H9 (cell line): Measurements from ENCODE around the gene TMEM91. TPM values are rescaled to one million over a fixed set of nuclear protein-coding genes. Genes with fewer than 3 reads are reported as not detected.

Source experiments
- DNase-seq: peaks from one replicate; pipeline ENCODE4 v3.0.0-alpha.2; 2017
- H2AFZ ChIP-seq: one replicate; pipeline ENCODE4 v1.6.1; 2013; ENCODE audit warnings: mild to moderate bottlenecking, low read length, control low read depth, moderate library complexity
- H2AK5ac ChIP-seq: 2 replicates; pipeline ENCODE4 v1.6.1; 2013; ENCODE audit warnings: low read length, control low read depth, mixed read lengths; ENCODE audit not compliant: insufficient read length
- H2BK120ac ChIP-seq: one replicate; pipeline ENCODE4 v1.6.1; 2013; ENCODE audit warnings: low read depth, mild to moderate bottlenecking, low read length, control low read depth, inconsistent platforms; ENCODE audit not compliant: poor library complexity, severe bottlenecking
- H2BK12ac ChIP-seq: 2 replicates; pipeline ENCODE4 v1.6.1; 2013; ENCODE audit warnings: low read length, control low read depth, mixed read lengths, low read depth; ENCODE audit not compliant: insufficient read length
- H2BK15ac ChIP-seq: 2 replicates; pipeline ENCODE4 v1.6.1; 2013; ENCODE audit warnings: low read depth, low read length, control low read depth
- H2BK20ac ChIP-seq: one replicate; pipeline ENCODE4 v1.6.1; 2013; ENCODE audit warnings: low read depth, mild to moderate bottlenecking, low read length, control low read depth, inconsistent platforms; ENCODE audit not compliant: poor library complexity, severe bottlenecking
- H2BK5ac ChIP-seq: 2 replicates; pipeline ENCODE4 v1.6.1; 2013; ENCODE audit warnings: low read length, control low read depth, mixed read lengths; ENCODE audit not compliant: insufficient read length
- H3K14ac ChIP-seq: 2 replicates; pipeline ENCODE4 v1.6.1; 2013; ENCODE audit warnings: low read length, control low read depth; ENCODE audit not compliant: insufficient read depth
- H3K18ac ChIP-seq: 2 replicates; pipeline ENCODE4 v1.6.1; 2013; ENCODE audit warnings: low read depth, mild to moderate bottlenecking, mixed read lengths, low read length, control low read depth; ENCODE audit not compliant: insufficient read length
- H3K23ac ChIP-seq: 2 replicates; pipeline ENCODE4 v1.6.1; 2013; ENCODE audit warnings: low read length, control low read depth, mixed read lengths, low read depth; ENCODE audit not compliant: insufficient read length
- H3K23me2 ChIP-seq: 2 replicates; pipeline ENCODE4 v1.6.1; 2013; ENCODE audit warnings: low read depth, mild to moderate bottlenecking, mixed read lengths, low read length, control low read depth; ENCODE audit not compliant: insufficient read length, poor library complexity, severe bottlenecking
- H3K27ac ChIP-seq: 2 replicates; pipeline ENCODE4 v1.5.1; 2013; ENCODE audit warnings: low read length, control low read depth, mixed read lengths, low read depth; ENCODE audit not compliant: insufficient read length
- H3K27me3 ChIP-seq: 2 replicates; pipeline ENCODE4 v1.6.1; 2013; ENCODE audit warnings: low read length, control low read depth, inconsistent platforms; ENCODE audit not compliant: insufficient read depth
- H3K4ac ChIP-seq: 2 replicates; pipeline ENCODE4 v1.6.1; 2013; ENCODE audit warnings: low read depth, mild to moderate bottlenecking, control low read depth, inconsistent platforms, low read length, moderate library complexity
- H3K4me1 ChIP-seq: 2 replicates; pipeline ENCODE4 v1.6.1; 2013; ENCODE audit warnings: low read length, control low read depth, inconsistent platforms; ENCODE audit not compliant: insufficient read depth
- H3K4me2 ChIP-seq: 2 replicates; pipeline ENCODE4 v1.6.1; 2013; ENCODE audit warnings: low read length, control low read depth, mixed read lengths; ENCODE audit not compliant: insufficient read length, insufficient read depth
- H3K56ac ChIP-seq: 2 replicates; pipeline ENCODE4 v1.6.1; 2013; ENCODE audit warnings: low read depth, mild to moderate bottlenecking, mixed read lengths, low read length, control low read depth; ENCODE audit not compliant: insufficient read length
- H3K79me1 ChIP-seq: 2 replicates; pipeline ENCODE4 v1.6.1; 2013; ENCODE audit warnings: low read depth, mild to moderate bottlenecking, moderate library complexity, low read length, control low read depth, inconsistent platforms; ENCODE audit not compliant: insufficient read depth, poor library complexity, severe bottlenecking
- H3K79me2 ChIP-seq: 2 replicates; pipeline ENCODE4 v1.6.1; 2013; ENCODE audit warnings: low read length, control low read depth, inconsistent platforms; ENCODE audit not compliant: insufficient read depth
- H3K9ac ChIP-seq: 2 replicates; pipeline ENCODE4 v1.6.1; 2013; ENCODE audit warnings: low read length, control low read depth, mixed read lengths; ENCODE audit not compliant: insufficient read length; ENCODE audit errors: extremely low read depth
- H3K9me3 ChIP-seq: one replicate; pipeline ENCODE4 v1.6.1; 2013; ENCODE audit warnings: low read depth, low read length, inconsistent platforms; ENCODE audit not compliant: control insufficient read depth
- H3T11ph ChIP-seq: one replicate; pipeline ENCODE4 v1.6.1; 2013; ENCODE audit warnings: mild to moderate bottlenecking, low read length, control low read depth, inconsistent platforms
- H4K20me1 ChIP-seq: one replicate; pipeline ENCODE4 v1.6.1; 2013; ENCODE audit not compliant: control insufficient read depth, insufficient read length, insufficient read depth
- H4K5ac ChIP-seq: 2 replicates; pipeline ENCODE4 v1.6.1; 2013; ENCODE audit warnings: low read depth, mild to moderate bottlenecking, mixed read lengths, low read length, control low read depth; ENCODE audit not compliant: insufficient read length
- H4K8ac ChIP-seq: replicated peaks from 2 replicates; pipeline ENCODE4 v1.6.1; 2013; ENCODE audit warnings: low read length, control low read depth, mixed read lengths, low read depth; ENCODE audit not compliant: insufficient read length
- H4K91ac ChIP-seq: 2 replicates; pipeline ENCODE4 v1.6.1; 2013; ENCODE audit warnings: low read depth, mild to moderate bottlenecking, moderate library complexity, mixed read lengths, low read length, control low read depth; ENCODE audit not compliant: insufficient read length
- H3K27ac Mint-ChIP-seq, 3 experiments: 2 replicates in 2 of 3; 3 replicates in 1 of 3; pipeline ENCODE4 v1.8.0; 2020 to 2021; ENCODE audit warnings: mixed read lengths in 3 of 3, mild to moderate bottlenecking in 1 of 3, moderate library complexity in 1 of 3
- H3K27me3 Mint-ChIP-seq: 2 replicates; pipeline ENCODE4 v1.8.0; 2021; ENCODE audit warnings: low read depth, mild to moderate bottlenecking, moderate library complexity, mixed read lengths
- H3K36me3 Mint-ChIP-seq, 3 experiments: 2 replicates in 2 of 3; 3 replicates in 1 of 3; pipeline ENCODE4 v1.8.0; 2020 to 2021; ENCODE audit warnings: low read depth in 3 of 3, mixed read lengths in 3 of 3; ENCODE audit not compliant: insufficient read depth in 1 of 3
- H3K4me1 Mint-ChIP-seq, 2 experiments: 2 replicates each; pipeline ENCODE4 v1.8.0; 2020; ENCODE audit warnings: mixed read lengths in 2 of 2
- H3K4me3 Mint-ChIP-seq, 2 experiments: 2 replicates in 1 of 2; 3 replicates in 1 of 2; pipeline ENCODE4 v1.8.0; 2020 to 2021; ENCODE audit warnings: mild to moderate bottlenecking in 2 of 2, mixed read lengths in 2 of 2, moderate library complexity in 1 of 2
- H3K9me3 Mint-ChIP-seq, 2 experiments: 2 replicates in 1 of 2; 3 replicates in 1 of 2; pipeline ENCODE4 v1.8.0; 2020; ENCODE audit warnings: mild to moderate bottlenecking in 2 of 2, mixed read lengths in 2 of 2, moderate library complexity in 1 of 2
- WGBS: extraction: QIAGEN DNeasy Blood & Tissue Kit; methylation state at CpG from one replicate; pipeline ENCODE4 v1.1.7; 2013; ENCODE audit warnings: missing lambda C conversion rate, low lambda C conversion rate, mixed read lengths; ENCODE audit not compliant: insufficient read length; ENCODE audit errors: extremely low coverage; 5-methylcytosine and 5-hydroxymethylcytosine counted together
- total RNA-seq: library from RNA; stranded (reverse); gene quantifications from 2 replicates; pipeline ENCODE4 v1.2.1, GENCODE V29; 2021
- TF ChIP-seq, protein P1 (sequence below): fragments of 200-600 bp; sonication (generic); conservative IDR thresholded peaks from 3 replicates; pipeline ENCODE4 v1.8.0; 2021; ENCODE audit warnings: antibody characterized with exemption, mild to moderate bottlenecking

TMEM91 gene
- total RNA-seq, 1 experiment from 2014 or later: 5.7 TPM

DNA sequence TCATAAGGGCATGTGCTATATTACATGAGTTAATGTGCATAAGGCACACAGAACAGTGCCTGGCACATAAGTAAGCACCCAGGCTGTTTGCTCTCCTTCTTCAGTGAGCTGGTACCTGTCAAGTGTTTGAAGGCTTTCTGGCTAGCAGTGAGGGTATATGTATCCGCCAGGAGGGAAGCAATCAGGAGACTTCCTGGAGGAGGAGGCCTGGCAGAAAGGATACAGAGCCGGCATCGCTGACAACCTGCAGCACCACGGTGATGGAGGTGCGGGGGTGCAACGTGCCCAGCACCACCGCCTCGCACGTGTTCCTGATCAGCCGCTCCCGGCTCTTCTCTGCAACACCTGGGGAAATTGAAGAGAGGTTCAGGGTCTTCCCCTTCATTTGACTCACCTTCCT lies 15.3 kb downstream of the TMEM91 start:
- H3K79me2 ChIP-seq: no peaks in the 10 kb centered on the region
- H2BK12ac ChIP-seq: no peak overlapping the region
- WGBS: no CpG with 5 or more reads among the region's 11 CpGs
- no peak overlapping the region for H3K27ac ChIP-seq
- no peak overlapping the region for H2AK5ac ChIP-seq
- H2AFZ ChIP-seq: no peak overlapping the region
- H3K9ac ChIP-seq: no peak overlapping the region
- Mint-ChIP-seq H3K27me3 (no peaks in the 10 kb centered on the region), H3K4me3 (no peak overlapping the region), H3K4me1 (peaks cover 11% of the 10 kb centered on the region in 2 experiments), H3K36me3 (peaks cover 2 to 62% (median 23%) of the 10 kb centered on the region in 3 experiments; a peak in 5 of 7 replicates), H3K9me3 (no peaks in the 10 kb centered on the region), H3K27ac (no peak overlapping the region; a peak in 1 of 7 replicates)
- no peak overlapping the region for H3K14ac ChIP-seq
- H4K5ac ChIP-seq: no peak overlapping the region
- H4K8ac ChIP-seq: no peak overlapping the region
- no peak overlapping the region for H2BK20ac ChIP-seq
- H3K23me2 ChIP-seq: no peaks in the 10 kb centered on the region
- no peak overlapping the region for H4K91ac ChIP-seq
- H3K4me2 ChIP-seq: no peak overlapping the region
- no peaks in the 10 kb centered on the region for H3K27me3 ChIP-seq
- H3K79me1 ChIP-seq: no peaks in the 10 kb centered on the region
- H3K4ac ChIP-seq: no peak overlapping the region
- no peak overlapping the region for H3K56ac ChIP-seq
- H3K4me1 ChIP-seq: no peaks in the 10 kb centered on the region
- no peaks in the 10 kb centered on the region for H3K9me3 ChIP-seq
- H2BK15ac ChIP-seq: no peak overlapping the region
- H3K18ac ChIP-seq: no peak overlapping the region
- no peak overlapping the region for H3T11ph ChIP-seq
- no peak overlapping the region for H2BK5ac ChIP-seq
- DNase-seq: no peak
- no peaks in the 10 kb centered on the region for H4K20me1 ChIP-seq
- no peak overlapping the region for H3K23ac ChIP-seq
- H2BK120ac ChIP-seq: no peak overlapping the region
- TF ChIP-seq, protein P1, sequence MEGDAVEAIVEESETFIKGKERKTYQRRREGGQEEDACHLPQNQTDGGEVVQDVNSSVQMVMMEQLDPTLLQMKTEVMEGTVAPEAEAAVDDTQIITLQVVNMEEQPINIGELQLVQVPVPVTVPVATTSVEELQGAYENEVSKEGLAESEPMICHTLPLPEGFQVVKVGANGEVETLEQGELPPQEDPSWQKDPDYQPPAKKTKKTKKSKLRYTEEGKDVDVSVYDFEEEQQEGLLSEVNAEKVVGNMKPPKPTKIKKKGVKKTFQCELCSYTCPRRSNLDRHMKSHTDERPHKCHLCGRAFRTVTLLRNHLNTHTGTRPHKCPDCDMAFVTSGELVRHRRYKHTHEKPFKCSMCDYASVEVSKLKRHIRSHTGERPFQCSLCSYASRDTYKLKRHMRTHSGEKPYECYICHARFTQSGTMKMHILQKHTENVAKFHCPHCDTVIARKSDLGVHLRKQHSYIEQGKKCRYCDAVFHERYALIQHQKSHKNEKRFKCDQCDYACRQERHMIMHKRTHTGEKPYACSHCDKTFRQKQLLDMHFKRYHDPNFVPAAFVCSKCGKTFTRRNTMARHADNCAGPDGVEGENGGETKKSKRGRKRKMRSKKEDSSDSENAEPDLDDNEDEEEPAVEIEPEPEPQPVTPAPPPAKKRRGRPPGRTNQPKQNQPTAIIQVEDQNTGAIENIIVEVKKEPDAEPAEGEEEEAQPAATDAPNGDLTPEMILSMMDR: no peak
